HepG2 (cell line): ENCODE results near the gene MLXIPL. TPM values are rescaled to one million over a fixed set of nuclear protein-coding genes. Genes with fewer than 3 reads are reported as not detected.
A peak's percentile ranks its signal among the peaks of the same experiment; 100 is the strongest.

ENCODE experiments used
- FOSL1 ChIP-seq: sonication (generic); formaldehyde crosslinking; IDR thresholded peaks from 2 replicates; pipeline ENCODE4 v1.9.0; 2021; ENCODE audit warnings: missing genetic modification reagents, borderline replicate concordance
- LBX2 ChIP-seq: sonication (generic); formaldehyde crosslinking; IDR thresholded peaks from 2 replicates; pipeline ENCODE4 v1.5.0; 2020; ENCODE audit warnings: missing genetic modification reagents, mild to moderate bottlenecking, borderline replicate concordance
- LCORL ChIP-seq, 2 experiments: fragments of 450-650 bp in 1 of 2; sonication (generic) in 1 of 2; formaldehyde crosslinking in 1 of 2; IDR thresholded peaks; 2 replicates each; pipeline versions ENCODE4 v1.5.0 to v1.6.1; 2017 to 2020; ENCODE audit warnings: antibody characterized with exemption in 1 of 2, missing genetic modification reagents in 1 of 2
- MAZ ChIP-seq, 2 experiments: sonication (generic) in 1 of 2; formaldehyde crosslinking in 1 of 2; IDR thresholded peaks; 2 replicates each; pipeline versions ENCODE4 v1.5.0 to v1.6.1; 2012 to 2020; ENCODE audit warnings: low read depth in 2 of 2, mild to moderate bottlenecking in 2 of 2, borderline replicate concordance in 1 of 2, improper control_type of control experiment in 1 of 2, low read length in 1 of 2, missing genetic modification reagents in 1 of 2, moderate library complexity in 1 of 2
- MYC ChIP-seq: sonication (generic); formaldehyde crosslinking; IDR thresholded peaks from 2 replicates; pipeline ENCODE4 v1.9.0; 2021; ENCODE audit warnings: missing genetic modification reagents, borderline replicate concordance
- NFE2 ChIP-seq: sonication (generic); formaldehyde crosslinking; IDR thresholded peaks from 2 replicates; pipeline ENCODE4 v1.4.0; 2020; ENCODE audit warnings: missing genetic modification reagents
- POLR2AphosphoS5 ChIP-seq: IDR thresholded peaks from 2 replicates; pipeline ENCODE4 v1.6.1; 2012; ENCODE audit warnings: low read depth, low read length
- RBFOX2 ChIP-seq: fragments of 200-400 bp; formaldehyde crosslinking; IDR thresholded peaks from 2 replicates; pipeline ENCODE4 v1.6.1; 2017; ENCODE audit warnings: low read depth, mild to moderate bottlenecking, low read length
- RFXAP ChIP-seq: sonication (generic); formaldehyde crosslinking; IDR thresholded peaks from 2 replicates; pipeline ENCODE4 v1.4.0; 2020; ENCODE audit warnings: missing genetic modification reagents, borderline replicate concordance
- SIN3B ChIP-seq: fragments of 150-350 bp; IDR thresholded peaks from 2 replicates; pipeline ENCODE4 v1.6.1; 2014; ENCODE audit warnings: low read length
- SRY ChIP-seq: sonication (generic); formaldehyde crosslinking; IDR thresholded peaks from 2 replicates; pipeline ENCODE4 v1.8.0; 2022; ENCODE audit warnings: mild to moderate bottlenecking, missing genetic modification reagents
- STAG1 ChIP-seq: sonication (generic); formaldehyde crosslinking; IDR thresholded peaks from 2 replicates; pipeline ENCODE4 v1.4.0; 2020; ENCODE audit warnings: missing genetic modification reagents
- TMF1 ChIP-seq: sonication (generic); formaldehyde crosslinking; IDR thresholded peaks from 2 replicates; pipeline ENCODE4 v1.8.1; 2022; ENCODE audit warnings: low read depth, missing genetic modification reagents
- ZBTB38 ChIP-seq: sonication (generic); formaldehyde crosslinking; IDR thresholded peaks from 2 replicates; pipeline ENCODE4 v1.5.1; 2020; ENCODE audit warnings: mild to moderate bottlenecking, missing genetic modification reagents
- ZC3H13 ChIP-seq: sonication (generic); formaldehyde crosslinking; IDR thresholded peaks from 2 replicates; pipeline ENCODE4 v1.8.1; 2023; ENCODE audit warnings: mild to moderate bottlenecking, missing genetic modification reagents, moderate library complexity
- ZKSCAN1 ChIP-seq: fragments of 150-350 bp; IDR thresholded peaks from 2 replicates; pipeline ENCODE4 v1.6.1; 2014; ENCODE audit warnings: low read length
- ZNF224 ChIP-seq: sonication (generic); formaldehyde crosslinking; IDR thresholded peaks from 2 replicates; pipeline ENCODE4 v1.5.0; 2020; ENCODE audit warnings: mild to moderate bottlenecking, missing genetic modification reagents
- ZNF557 ChIP-seq: sonication (generic); formaldehyde crosslinking; IDR thresholded peaks from 2 replicates; pipeline ENCODE4 v1.4.0; 2020; ENCODE audit warnings: missing genetic modification reagents
- ZNF563 ChIP-seq: sonication (generic); formaldehyde crosslinking; IDR thresholded peaks from 2 replicates; pipeline ENCODE4 v1.8.0; 2022; ENCODE audit warnings: mild to moderate bottlenecking, moderate library complexity, missing genetic modification reagents
- ZNF615 ChIP-seq: sonication (generic); formaldehyde crosslinking; IDR thresholded peaks from 2 replicates; pipeline ENCODE4 v1.5.0; 2020; ENCODE audit warnings: mild to moderate bottlenecking, missing genetic modification reagents, borderline replicate concordance
- ZNF703 ChIP-seq: sonication (generic); formaldehyde crosslinking; IDR thresholded peaks from 2 replicates; pipeline ENCODE4 v1.5.1; 2020; ENCODE audit warnings: missing genetic modification reagents, mild to moderate bottlenecking, moderate library complexity, borderline replicate concordance
- ZNF878 ChIP-seq: sonication (generic); formaldehyde crosslinking; IDR thresholded peaks from 2 replicates; pipeline ENCODE4 v1.8.1; 2023; ENCODE audit warnings: mild to moderate bottlenecking, missing genetic modification reagents, moderate library complexity
- polyA plus RNA-seq, 8 experiments: library from polyadenylated mRNA; depleted of rRNA in 3 of 8; stranded (reverse) in 7 of 8; unstranded in 1 of 8; fragments of >200 nt; fragmentation: Illumina TruSeq in 4 of 8; extraction: Trizol in 4 of 8; gene quantifications; 2 replicates each; pipeline versions ENCODE4 v1.2.1 to v1.2.3, GENCODE V29; 2011 to 2016; ENCODE audit warnings: low read depth in 4 of 8, missing spikeins in 1 of 8, mixed read lengths in 1 of 8; ENCODE audit not compliant: insufficient read depth in 1 of 8
- total RNA-seq, 5 experiments: library from RNA; depleted of rRNA; stranded (reverse); fragments of >200 nt; fragmentation: Illumina TruSeq; extraction: Trizol; gene quantifications; 2 replicates each; pipeline ENCODE4 v1.2.3, GENCODE V29; 2016; ENCODE audit warnings: low read depth in 1 of 5
- TF ChIP-seq, protein P1 (sequence below): sonication (generic); formaldehyde crosslinking; IDR thresholded peaks from 2 replicates; pipeline ENCODE4 v1.4.0; 2020; ENCODE audit warnings: missing genetic modification reagents
- TF ChIP-seq, protein P2 (sequence below): sonication (generic); formaldehyde crosslinking; IDR thresholded peaks from 2 replicates; pipeline ENCODE4 v1.8.0; 2023; ENCODE audit warnings: mild to moderate bottlenecking, missing genetic modification reagents

The MLXIPL gene
- total and polyA plus RNA-seq, 2 of the 13 experiments (the other 11 are each of a cell fraction or from before 2014, with no cell fraction given): 51.6 to 60.1 TPM

DNA sequence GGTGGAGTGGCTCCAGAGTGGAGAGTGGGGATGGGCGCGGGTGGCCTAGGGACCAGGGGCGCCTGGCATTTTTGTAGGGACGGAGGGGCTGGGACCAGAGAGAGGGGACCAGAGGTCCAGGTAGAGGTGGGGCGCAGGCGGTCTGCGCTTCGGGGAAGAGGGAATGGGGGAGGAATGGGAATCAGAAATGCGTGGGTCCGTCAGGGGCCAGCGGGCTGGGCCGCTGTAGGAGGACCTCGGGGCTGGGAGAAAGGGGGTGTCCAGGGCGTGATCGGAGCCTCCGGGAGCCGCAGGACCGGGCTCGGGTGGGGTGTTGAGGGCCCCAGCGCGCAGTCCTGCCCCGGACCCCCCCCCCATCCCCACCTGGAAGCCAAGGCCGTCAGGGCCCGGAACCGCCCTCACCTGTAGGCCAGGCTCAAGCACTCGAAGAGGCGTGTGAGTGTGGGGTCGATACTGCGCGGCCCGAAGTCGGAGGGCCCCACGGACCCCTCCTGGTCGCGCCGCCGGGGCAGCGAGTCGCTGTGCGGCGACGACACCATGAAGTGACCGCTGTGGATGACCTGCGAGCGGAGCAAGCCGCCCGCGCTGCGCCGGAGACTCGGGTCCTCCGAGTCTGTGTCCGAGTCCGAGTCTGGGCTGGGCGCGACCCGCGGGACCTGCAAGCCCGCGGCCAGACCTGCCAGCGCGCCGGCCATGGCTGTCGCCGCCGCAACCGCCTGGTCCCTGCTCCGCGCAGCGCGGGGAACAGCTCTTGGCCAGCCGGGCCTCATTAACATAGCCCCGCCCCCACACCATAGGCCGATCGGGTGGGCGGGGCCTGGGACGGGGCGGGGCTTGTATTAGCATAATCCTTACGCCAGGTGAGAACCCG is at the start of gene MLXIPL (continued):
- TF ChIP-seq RFXAP (CRISPR knock-in tag) (no peak; the same call in 1 of the 2 replicates), ZNF224 (CRISPR knock-in tag) (peak; percentile 39; the same call in 1 of the 2 replicates), TMF1 (CRISPR knock-in tag) (no peak), ZBTB38 (CRISPR knock-in tag) (peak; percentile 75; the same call in 1 of the 2 replicates), STAG1 (CRISPR knock-in tag) (peak; percentile 19; the same call in 1 of the 2 replicates), LCORL (IDR thresholded peaks at IDR 0.05) (no peak), LCORL (CRISPR knock-in tag; IDR thresholded peaks at IDR 0.05) (peak; percentile 36; the same call in 1 of the 2 replicates), ZNF563 (peak; percentile 57; the same call in 1 of the 2 replicates), ZKSCAN1 (no peak), SRY (CRISPR knock-in tag) (peak; percentile 76), LBX2 (CRISPR knock-in tag) (peak; percentile 75; the same call in 1 of the 2 replicates), POLR2AphosphoS5 (peak; percentile 96), ZNF615 (CRISPR knock-in tag) (no peak), SIN3B (no peak), ZNF703 (CRISPR knock-in tag) (no peak; the same call in 1 of the 2 replicates), ZC3H13 (CRISPR knock-in tag) (peak; percentile 32; the same call in 1 of the 2 replicates), ZNF878 (CRISPR knock-in tag) (0 out of 2 replicates have a peak, but pooled peaks have one; percentile 56), NFE2 (CRISPR knock-in tag) (no peak), RBFOX2 (peak; percentile 99), MYC (CRISPR knock-in tag) (peak; percentile 69; the same call in 1 of the 2 replicates), MAZ (IDR thresholded peaks at IDR 0.05; ENCODE audit: borderline replicate concordance, low read depth, low read length) (peak; percentile 25; the same call in 1 of the 2 replicates), MAZ (CRISPR knock-in tag; IDR thresholded peaks at IDR 0.05; ENCODE audit: low read depth) (peak; percentile 75), FOSL1 (0 out of 2 replicates have a peak, but pooled peaks have one; percentile 12), ZNF557 (CRISPR knock-in tag) (peak; percentile 86; the same call in 1 of the 2 replicates)
- TF ChIP-seq, protein P1, sequence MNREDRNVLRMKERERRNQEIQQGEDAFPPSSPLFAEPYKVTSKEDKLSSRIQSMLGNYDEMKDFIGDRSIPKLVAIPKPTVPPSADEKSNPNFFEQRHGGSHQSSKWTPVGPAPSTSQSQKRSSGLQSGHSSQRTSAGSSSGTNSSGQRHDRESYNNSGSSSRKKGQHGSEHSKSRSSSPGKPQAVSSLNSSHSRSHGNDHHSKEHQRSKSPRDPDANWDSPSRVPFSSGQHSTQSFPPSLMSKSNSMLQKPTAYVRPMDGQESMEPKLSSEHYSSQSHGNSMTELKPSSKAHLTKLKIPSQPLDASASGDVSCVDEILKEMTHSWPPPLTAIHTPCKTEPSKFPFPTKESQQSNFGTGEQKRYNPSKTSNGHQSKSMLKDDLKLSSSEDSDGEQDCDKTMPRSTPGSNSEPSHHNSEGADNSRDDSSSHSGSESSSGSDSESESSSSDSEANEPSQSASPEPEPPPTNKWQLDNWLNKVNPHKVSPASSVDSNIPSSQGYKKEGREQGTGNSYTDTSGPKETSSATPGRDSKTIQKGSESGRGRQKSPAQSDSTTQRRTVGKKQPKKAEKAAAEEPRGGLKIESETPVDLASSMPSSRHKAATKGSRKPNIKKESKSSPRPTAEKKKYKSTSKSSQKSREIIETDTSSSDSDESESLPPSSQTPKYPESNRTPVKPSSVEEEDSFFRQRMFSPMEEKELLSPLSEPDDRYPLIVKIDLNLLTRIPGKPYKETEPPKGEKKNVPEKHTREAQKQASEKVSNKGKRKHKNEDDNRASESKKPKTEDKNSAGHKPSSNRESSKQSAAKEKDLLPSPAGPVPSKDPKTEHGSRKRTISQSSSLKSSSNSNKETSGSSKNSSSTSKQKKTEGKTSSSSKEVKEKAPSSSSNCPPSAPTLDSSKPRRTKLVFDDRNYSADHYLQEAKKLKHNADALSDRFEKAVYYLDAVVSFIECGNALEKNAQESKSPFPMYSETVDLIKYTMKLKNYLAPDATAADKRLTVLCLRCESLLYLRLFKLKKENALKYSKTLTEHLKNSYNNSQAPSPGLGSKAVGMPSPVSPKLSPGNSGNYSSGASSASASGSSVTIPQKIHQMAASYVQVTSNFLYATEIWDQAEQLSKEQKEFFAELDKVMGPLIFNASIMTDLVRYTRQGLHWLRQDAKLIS (CRISPR knock-in tag): 0 out of 2 replicates have a peak, but pooled peaks have one; percentile 79
- TF ChIP-seq, protein P2, sequence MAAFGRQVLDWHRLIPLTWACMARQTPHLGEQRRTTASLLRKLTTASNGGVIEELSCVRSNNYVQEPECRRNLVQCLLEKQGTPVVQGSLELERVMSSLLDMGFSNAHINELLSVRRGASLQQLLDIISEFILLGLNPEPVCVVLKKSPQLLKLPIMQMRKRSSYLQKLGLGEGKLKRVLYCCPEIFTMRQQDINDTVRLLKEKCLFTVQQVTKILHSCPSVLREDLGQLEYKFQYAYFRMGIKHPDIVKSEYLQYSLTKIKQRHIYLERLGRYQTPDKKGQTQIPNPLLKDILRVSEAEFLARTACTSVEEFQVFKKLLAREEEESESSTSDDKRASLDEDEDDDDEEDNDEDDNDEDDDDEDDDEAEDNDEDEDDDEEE: peak; percentile 84; the same call in 1 of the 2 replicates
